Endothelial cell of hepatic sinusoid (primary cell): Measurements from ENCODE around the gene PEDS1.
"Not testable (repeated sequence)": the region's sequence is repeated elsewhere in the genome, so short reads cannot be mapped to it uniquely, and the experiment has no call there.

Experiments used
- in situ Hi-C: cut with HindIII; loops from 2 replicates; pipeline ENCODE4 v1.10.0; 2017; ENCODE audit warnings: low sequenced_read_pairs

The PEDS1 gene

GRCh38 chr20:50136822-50137599 lies 16.5 kb downstream of the PEDS1 start:
- in situ Hi-C loops, result no loop called here

DNA sequence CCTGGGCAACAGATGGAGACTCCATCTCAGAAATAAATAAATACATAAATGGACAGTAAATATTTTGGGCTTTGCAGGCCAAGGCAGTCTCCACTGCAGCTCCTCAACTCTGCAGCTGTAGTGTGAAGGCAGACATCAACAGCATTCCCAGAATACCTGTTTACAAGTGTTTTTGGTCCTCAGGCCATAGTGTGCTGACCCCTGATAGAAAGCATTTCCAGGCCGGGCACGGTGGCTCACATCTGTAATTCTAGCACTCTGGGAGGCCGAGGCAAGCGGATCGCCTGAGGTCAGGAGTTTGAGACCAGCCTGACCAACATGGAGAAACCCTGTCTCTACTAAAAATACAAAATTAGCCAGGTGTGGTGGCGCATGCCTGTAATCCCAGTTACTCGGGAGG lies 18.4 kb downstream of the PEDS1 start:
- in situ Hi-C loops, result not testable (repeated sequence)

DNA sequence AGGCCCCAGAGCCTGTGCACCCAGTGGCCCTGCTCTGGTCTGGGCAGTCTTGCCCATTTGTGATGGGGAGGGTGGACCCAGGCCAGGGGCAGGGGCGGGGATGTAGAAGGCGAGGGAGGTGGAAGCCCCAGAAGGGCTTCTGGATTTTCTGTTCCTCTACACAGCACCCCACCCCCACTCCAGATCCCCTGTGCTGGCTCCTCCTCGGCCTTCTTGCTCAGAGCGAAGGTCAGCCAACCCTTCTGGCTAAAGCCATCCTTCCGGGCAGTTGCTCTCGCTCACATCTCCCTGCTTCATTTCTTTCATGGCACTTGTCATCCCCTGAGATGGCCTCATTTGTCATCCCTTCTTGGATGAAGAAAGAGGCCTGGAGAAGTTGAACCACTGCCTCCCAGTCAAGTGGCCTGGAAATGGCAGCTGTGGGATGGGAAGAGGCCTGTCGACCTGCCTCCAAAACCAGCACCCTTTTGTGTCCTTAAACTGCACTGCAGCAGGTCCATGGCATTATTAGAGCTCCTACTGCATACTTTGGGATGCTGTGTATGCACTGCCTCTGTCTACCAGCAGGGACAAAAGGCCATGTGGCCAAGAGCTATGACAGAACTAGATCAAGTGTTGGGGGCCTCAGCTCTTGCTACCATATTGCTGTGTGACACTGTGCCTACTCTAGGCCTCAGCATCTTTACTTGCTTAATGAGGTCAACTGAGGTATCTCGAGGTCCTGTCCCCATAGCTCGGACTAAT lies 19.9 kb downstream of the PEDS1 start:
- in situ Hi-C loops, result no loop called here

DNA sequence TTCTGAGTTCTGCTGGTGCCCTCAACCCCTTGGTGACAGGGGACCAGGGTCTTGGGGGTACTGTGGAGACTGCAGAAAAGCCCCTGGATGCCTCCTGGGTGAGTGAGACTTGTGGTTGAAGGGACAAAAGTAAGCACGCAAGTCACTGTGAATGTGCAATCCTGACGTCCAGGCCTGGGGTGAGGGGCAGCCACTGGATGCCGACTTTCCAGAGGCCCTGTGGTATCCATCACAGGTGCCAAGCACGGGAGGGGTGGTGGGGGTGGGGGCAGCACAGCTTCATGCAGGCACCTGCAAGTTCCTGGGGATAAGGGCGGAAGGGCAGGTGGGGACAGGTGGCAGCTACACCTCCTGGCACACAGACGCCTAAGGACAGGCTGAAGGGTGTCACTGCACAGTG lies 20.5 kb downstream of the PEDS1 start:
- in situ Hi-C loops, result no loop called here

GRCh38 chr20:50130995-50131394 lies 22.5 kb downstream of the PEDS1 start:
- in situ Hi-C loops, result no loop called here

- in situ Hi-C loops, result no loop called here
Measured at GRCh38 chr20:50130356-50130723, 23.2 kb downstream of the PEDS1 start.

DNA sequence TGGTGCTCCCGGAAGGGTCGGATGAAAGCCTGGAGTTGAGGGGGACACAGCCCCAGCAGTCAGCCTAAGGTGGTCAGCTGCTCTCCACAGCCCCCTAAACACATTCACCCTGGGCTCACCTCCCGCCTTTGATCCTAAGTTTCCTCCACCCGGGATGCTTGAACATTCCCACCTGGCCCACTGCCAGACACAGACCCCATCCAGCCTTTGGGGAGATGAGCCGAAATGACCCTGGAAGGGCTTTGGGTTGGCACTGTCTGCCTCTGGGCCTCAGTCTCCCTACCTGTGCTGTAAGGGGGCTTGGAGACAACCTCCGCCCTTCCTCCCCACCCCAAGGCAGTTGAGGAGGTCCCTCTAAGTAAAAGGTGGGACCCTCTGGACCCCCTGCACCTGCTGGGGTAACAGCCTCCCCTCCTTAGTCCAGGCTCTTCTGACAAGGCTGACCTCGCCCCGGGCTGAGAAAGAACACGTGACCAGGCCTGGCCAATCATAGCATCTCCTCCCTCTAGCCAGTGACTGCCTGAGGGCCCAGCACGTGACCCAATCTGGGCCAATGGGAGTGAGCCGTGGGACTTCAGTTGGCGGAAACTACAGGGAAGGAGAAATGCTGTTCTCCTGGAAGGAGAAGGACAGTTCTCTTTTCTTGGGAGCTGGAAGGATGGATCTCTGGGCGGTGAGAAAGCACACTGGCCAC lies 23.7 kb downstream of the PEDS1 start:
- in situ Hi-C loops, result no loop called here

DNA sequence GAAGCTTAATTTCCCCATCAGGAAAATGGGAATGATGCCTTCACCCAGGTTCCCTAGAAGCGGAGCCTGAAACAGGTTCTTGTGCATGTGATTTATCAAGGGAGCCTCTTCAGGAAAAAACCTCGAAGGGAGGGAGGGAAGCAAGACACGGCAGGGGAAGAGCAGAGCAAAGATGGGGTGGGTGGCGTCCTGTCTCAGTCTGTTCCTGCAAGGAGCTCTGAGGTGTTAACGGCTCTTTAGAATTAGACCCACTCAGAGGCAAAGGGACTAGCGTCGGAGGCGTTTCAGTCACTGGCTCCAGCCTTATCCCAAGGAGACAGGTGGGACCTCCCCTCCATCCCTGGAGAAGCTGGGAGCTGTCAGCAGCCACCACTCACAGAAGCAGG lies 25.0 kb downstream of the PEDS1 start:
- in situ Hi-C loops, result no loop called here

DNA sequence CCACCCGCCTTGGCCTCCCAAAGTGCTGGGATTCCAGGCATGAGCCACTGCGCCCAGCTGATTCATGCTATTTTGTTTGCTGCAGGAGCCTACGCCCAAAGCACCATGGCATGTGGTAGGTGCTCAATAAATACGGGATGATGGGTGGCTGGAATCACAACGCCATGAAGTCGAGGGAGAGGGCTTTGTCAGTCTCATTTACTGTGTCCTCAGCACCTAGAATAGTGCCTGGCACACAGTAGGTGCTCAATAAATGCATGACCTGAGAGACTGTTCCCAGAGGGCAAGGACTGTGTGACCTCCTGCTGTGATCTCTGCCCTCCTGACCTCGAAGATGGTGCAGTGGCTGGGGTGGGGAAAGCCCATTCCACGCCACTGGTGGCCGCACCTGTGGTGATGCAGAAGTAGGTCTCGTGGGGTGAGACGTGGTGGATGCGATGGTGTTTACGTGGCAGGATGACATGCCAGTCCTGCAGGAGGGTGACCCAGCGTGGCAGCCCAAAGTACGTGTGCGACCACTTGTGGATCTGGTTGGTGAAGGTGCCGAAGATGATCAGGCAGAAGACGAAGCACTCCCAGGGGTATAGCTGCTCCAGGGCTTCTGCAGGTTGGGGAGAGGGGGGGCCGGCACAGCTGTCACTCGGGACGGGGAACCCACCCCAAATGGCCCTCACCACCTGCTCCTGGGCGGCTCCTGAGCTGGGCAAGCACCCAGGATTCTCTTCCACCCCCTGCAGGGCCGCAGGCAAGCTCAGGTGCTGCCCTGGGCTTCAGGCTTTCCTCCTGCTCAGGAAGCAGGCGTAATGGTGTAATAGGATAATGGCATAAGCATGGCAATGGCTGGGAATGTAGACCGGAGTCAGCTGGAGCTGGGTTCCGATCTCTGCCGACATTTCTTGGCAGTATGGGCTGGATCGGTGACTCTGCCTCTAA lies 25.7 kb downstream of the PEDS1 start:
- in situ Hi-C loops, result no loop called here

DNA sequence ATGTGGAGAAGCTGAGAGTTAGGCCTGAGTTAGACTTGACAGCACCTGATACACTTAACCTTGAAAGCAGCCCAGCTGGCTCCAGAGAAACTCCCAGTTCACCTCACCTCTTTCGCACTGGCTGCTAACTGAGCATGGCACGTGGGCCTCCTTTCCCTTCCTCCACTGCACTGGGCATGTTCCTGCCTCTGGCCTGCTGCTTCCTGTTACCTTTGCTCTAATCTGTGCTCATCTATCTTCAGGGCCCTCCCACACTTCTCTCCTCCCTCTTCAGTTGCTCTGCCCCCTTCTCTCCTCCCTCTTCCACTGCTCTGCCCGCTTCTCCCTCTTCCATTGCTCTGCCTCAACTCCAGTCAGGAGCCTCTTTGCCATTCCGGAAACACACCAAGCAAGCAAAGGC lies 26.9 kb downstream of the PEDS1 start:
- in situ Hi-C loops, result no loop called here

DNA sequence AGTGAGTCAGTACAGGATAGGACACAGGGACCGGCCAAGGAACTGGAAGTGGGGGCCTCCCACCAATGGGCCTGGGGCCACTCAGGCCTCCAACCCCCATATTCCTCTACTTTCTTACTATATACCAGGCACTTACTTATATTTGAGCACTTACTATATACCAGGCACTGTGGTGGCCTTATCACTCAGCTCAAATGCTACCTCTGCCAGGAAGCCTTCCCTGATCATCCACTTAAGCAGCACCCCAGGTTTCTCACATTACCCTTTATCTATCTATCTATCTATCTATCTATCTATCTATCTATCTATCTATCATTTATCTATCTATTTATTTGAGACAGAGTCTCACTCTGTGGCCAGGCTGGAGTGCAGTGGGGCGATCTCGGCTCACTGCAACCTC lies 28.2 kb downstream of the PEDS1 start:
- in situ Hi-C loops, result no loop called here

- in situ Hi-C loops, result no loop called here
Measured at GRCh38 chr20:50124496-50124895, 29.0 kb downstream of the PEDS1 start.

GRCh38 chr20:50123418-50123817 lies 30.1 kb downstream of the PEDS1 start:
- in situ Hi-C loops, result no loop called here

GRCh38 chr20:50122763-50123162 lies 30.8 kb downstream of the PEDS1 start:
- in situ Hi-C loops, result no loop called here

GRCh38 chr20:50121858-50122271 lies 31.7 kb downstream of the PEDS1 start:
- in situ Hi-C loops, result no loop called here

DNA sequence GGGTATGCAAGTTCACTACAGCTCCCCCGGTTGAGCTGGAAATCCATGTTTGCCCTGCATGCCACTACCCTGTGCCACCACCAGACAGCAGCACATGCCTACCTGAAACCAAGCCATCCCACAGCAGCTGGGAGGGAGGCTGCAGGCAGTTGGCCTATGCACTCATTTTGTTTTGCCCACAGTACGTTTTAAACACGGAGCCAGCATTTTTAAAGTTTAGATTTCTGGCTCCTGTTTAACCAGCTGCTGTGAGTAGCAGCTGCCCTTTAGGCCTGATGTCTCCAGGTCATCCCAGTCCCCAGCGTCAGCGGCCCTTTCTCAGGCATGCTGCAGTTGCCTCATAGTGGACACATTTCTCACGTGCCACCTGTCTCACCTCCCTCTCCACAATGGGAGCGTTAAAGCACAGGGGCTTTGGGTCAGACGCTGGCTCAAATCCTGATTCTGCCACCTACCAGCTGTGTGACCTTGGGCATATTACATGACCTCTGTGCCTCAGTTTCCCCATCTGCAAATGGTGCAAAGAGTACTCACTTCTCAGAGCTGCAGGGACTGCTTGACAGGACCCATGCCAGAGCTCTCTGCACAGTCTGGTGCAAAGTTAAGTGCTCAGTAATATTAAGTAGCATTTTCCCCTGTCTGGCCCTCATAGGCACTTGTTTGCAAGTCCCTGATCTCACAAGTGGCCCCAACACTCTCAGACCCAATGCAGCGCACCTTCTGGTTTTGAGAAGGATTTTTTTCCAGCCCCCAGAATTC lies 32.4 kb downstream of the PEDS1 start:
- in situ Hi-C loops, result no loop called here

- in situ Hi-C loops, result no loop called here
Measured at GRCh38 chr20:50118203-50118602, 35.3 kb downstream of the PEDS1 start.

GRCh38 chr20:50116368-50116999 lies 37.0 kb downstream of the PEDS1 start:
- in situ Hi-C loops, result no loop called here

- in situ Hi-C loops, result no loop called here
Measured at GRCh38 chr20:50115591-50116367, 37.7 kb downstream of the PEDS1 start.
